ENCODE data around the gene IGSF8. TPM values are rescaled to one million over a fixed set of nuclear protein-coding genes. Genes with fewer than 3 reads are reported as not detected.

Gene IGSF8
- total and polyA plus RNA-seq, 7 donors: 4.8 to 34.9 (median 11.3) TPM

GRCh38 chr1:160045653-160046052, 52.8 kb downstream of the IGSF8 start:
- no peaks in the 10 kb centered on the region for H3K9me3 ChIP-seq
- DNase-seq: no peak
- 17 to 61% methylated on average over 2 of the region's 2 CpGs for WGBS, 2 donors
- H3K4me1 ChIP-seq: peaks cover 0 to 24% (median 15%) of the 10 kb centered on the region in 4 donors
- no peaks in the 10 kb centered on the region for H3K27me3 ChIP-seq
- no peak overlapping the region for H3K27ac ChIP-seq
- no peak overlapping the region for H3K4me3 ChIP-seq
- no peaks in the 10 kb centered on the region for H3K36me3 ChIP-seq
- intact Hi-C loops (cut with DNase I): loop anchor here (2.0 kb wide), 1 partner anchor 39 kb away; no protein-coding TSS in a partner anchor
- no peak for TF ChIP-seq POLR2AphosphoS5 (IDR thresholded peaks at IDR 0.05)
- TF ChIP-seq POLR2A (IDR thresholded peaks at IDR 0.05): no peak
- TF ChIP-seq CTCF (IDR thresholded peaks at IDR 0.05): no peak
- TF ChIP-seq EP300 (IDR thresholded peaks at IDR 0.05): no peak

GRCh38 chr1:160043543-160043942, 54.9 kb downstream of the IGSF8 start:
- DNase-seq: no peak
- no peak overlapping the region for H3K27ac ChIP-seq
- intact Hi-C loops (cut with DNase I): no loop called here
- H3K9me3 ChIP-seq: no peaks in the 10 kb centered on the region
- peaks cover 0 to 19% (median 15%) of the 10 kb centered on the region in 4 donors for H3K4me1 ChIP-seq
- no peak for TF ChIP-seq POLR2A (IDR thresholded peaks at IDR 0.05)
- TF ChIP-seq EP300 (IDR thresholded peaks at IDR 0.05): no peak
- TF ChIP-seq CTCF (IDR thresholded peaks at IDR 0.05): no peak
- no peak for TF ChIP-seq POLR2AphosphoS5 (IDR thresholded peaks at IDR 0.05)
- H3K27me3 ChIP-seq: no peaks in the 10 kb centered on the region
- no peaks in the 10 kb centered on the region for H3K36me3 ChIP-seq
- no peak overlapping the region for H3K4me3 ChIP-seq

Other genes with a start within 250 kb of the IGSF8 start
- gene VSIG8, start 236.0 kb downstream of the IGSF8 start, total RNA-seq: not detected
- gene VSIG8, start 236.0 kb downstream of the IGSF8 start, polyA plus RNA-seq: under 1 TPM in 1 of 3 donors, not detected in 2; 0.10 TPM
- 1 to 10 TPM in 1 of 4 donors, under 1 TPM in 1, not detected in 2; 0.81 to 1.8 TPM for gene CFAP45, start 198.5 kb downstream of the IGSF8 start, total RNA-seq
- gene CFAP45, start 198.5 kb downstream of the IGSF8 start, polyA plus RNA-seq: 1 to 10 TPM in 1 of 3 donors, under 1 TPM in 1, not detected in 1; 0.29 to 1.2 TPM
- gene TAGLN2, start 173.1 kb downstream of the IGSF8 start, total RNA-seq: 100 to 1,000 TPM in 2 of 4 donors, 10 to 100 TPM in 2; 88.8 to 109 (median 99.0) TPM
- 100 to 1,000 TPM; 383 to 770 (median 531) TPM for gene TAGLN2, start 173.1 kb downstream of the IGSF8 start, polyA plus RNA-seq
- under 1 TPM in 1 of 4 donors, not detected in 3; under 0.01 TPM for gene IGSF9, start 153.0 kb downstream of the IGSF8 start, total RNA-seq
- gene IGSF9, start 153.0 kb downstream of the IGSF8 start, polyA plus RNA-seq: 10 to 100 TPM in 2 of 3 donors, 1 to 10 TPM in 1; 6.9 to 16.3 (median 11.4) TPM
- not detected for gene SLAMF9, start 144.4 kb downstream of the IGSF8 start, total RNA-seq
- gene SLAMF9, start 144.4 kb downstream of the IGSF8 start, polyA plus RNA-seq: under 1 TPM in 1 of 3 donors, not detected in 2; 0.15 TPM
- 1 to 10 TPM; 3.3 to 4.7 (median 4.5) TPM for gene PIGM, start 66.6 kb downstream of the IGSF8 start, total RNA-seq
- 1 to 10 TPM in 1 of 3 donors, under 1 TPM in 2; 0.60 to 3.6 (median 0.69) TPM for gene PIGM, start 66.6 kb downstream of the IGSF8 start, polyA plus RNA-seq
- under 1 TPM in 2 of 4 donors, not detected in 2; 0.27 to 0.36 TPM for gene KCNJ10, start 28.5 kb downstream of the IGSF8 start, total RNA-seq
- 1 to 10 TPM in 1 of 3 donors, under 1 TPM in 1, not detected in 1; 0.23 to 1.3 TPM for gene KCNJ10, start 28.5 kb downstream of the IGSF8 start, polyA plus RNA-seq
- under 1 TPM; under 0.01 to 0.36 (median 0.27) TPM for gene KCNJ9, start 17.1 kb downstream of the IGSF8 start, total RNA-seq
- gene KCNJ9, start 17.1 kb downstream of the IGSF8 start, polyA plus RNA-seq: under 1 TPM in 1 of 3 donors, not detected in 2; 0.22 TPM
- gene ATP1A2, start 17.1 kb upstream of the IGSF8 start, total RNA-seq: 100 to 1,000 TPM in 2 of 4 donors, 10 to 100 TPM in 2; 60.7 to 153 (median 102) TPM
- 1 to 10 TPM in 2 of 3 donors, under 1 TPM in 1; 0.92 to 5.7 (median 1.8) TPM for gene ATP1A2, start 17.1 kb upstream of the IGSF8 start, polyA plus RNA-seq
- 1 to 10 TPM in 1 of 4 donors, under 1 TPM in 1, not detected in 2; 0.27 to 3.0 TPM for gene ATP1A4, start 53.0 kb upstream of the IGSF8 start, total RNA-seq
- gene ATP1A4, start 53.0 kb upstream of the IGSF8 start, polyA plus RNA-seq: under 1 TPM in 1 of 3 donors, not detected in 2; 0.22 TPM
- 1 to 10 TPM in 3 of 4 donors, under 1 TPM in 1; 0.66 to 9.4 (median 2.4) TPM for gene CASQ1, start 92.0 kb upstream of the IGSF8 start, total RNA-seq
- gene CASQ1, start 92.0 kb upstream of the IGSF8 start, polyA plus RNA-seq: under 1 TPM in 2 of 3 donors, not detected in 1; 0.28 to 0.60 TPM
- gene PEA15, start 106.8 kb upstream of the IGSF8 start, total RNA-seq: 100 to 1,000 TPM in 1 of 4 donors, 10 to 100 TPM in 3; 65.7 to 126 (median 88.8) TPM
- 100 to 1,000 TPM in 2 of 3 donors, 10 to 100 TPM in 1; 42.5 to 113 (median 109) TPM for gene PEA15, start 106.8 kb upstream of the IGSF8 start, polyA plus RNA-seq
- gene DCAF8, start 163.9 kb upstream of the IGSF8 start, total RNA-seq: 100 to 1,000 TPM; 138 to 184 (median 147) TPM
- 10 to 100 TPM; 28.2 to 76.1 (median 44.4) TPM for gene DCAF8, start 163.9 kb upstream of the IGSF8 start, polyA plus RNA-seq
- 10 to 100 TPM; 49.0 to 57.4 (median 53.0) TPM for gene PEX19, start 186.5 kb upstream of the IGSF8 start, total RNA-seq
- gene PEX19, start 186.5 kb upstream of the IGSF8 start, polyA plus RNA-seq: 10 to 100 TPM; 25.6 to 42.0 (median 35.4) TPM
- gene COPA, start 244.6 kb upstream of the IGSF8 start, total RNA-seq: 100 to 1,000 TPM in 1 of 4 donors, 10 to 100 TPM in 3; 93.8 to 117 (median 96.5) TPM
- gene COPA, start 244.6 kb upstream of the IGSF8 start, polyA plus RNA-seq: 10 to 100 TPM; 62.5 to 76.0 (median 68.7) TPM
- 10 to 100 TPM; 30.3 to 46.7 (median 39.0) TPM for gene NCSTN, start 244.8 kb upstream of the IGSF8 start, total RNA-seq
- gene NCSTN, start 244.8 kb upstream of the IGSF8 start, polyA plus RNA-seq: 10 to 100 TPM; 12.0 to 55.6 (median 19.4) TPM

Measured in sigmoid colon (tissue), 7 donors.